HEK293 (cell line): Measurements from ENCODE around the gene MYRIP.

ENCODE experiments used
- CTCF ChIA-PET: fragments of 350-600 bp; formaldehyde crosslinking; extraction: SDS; loops from one replicate; lab custom pipeline; 2021; ENCODE audit warnings: antibody characterized with exemption; lab: Yijun Ruan, JAX
- POLR2A ChIA-PET: fragments of 300-600 bp; formaldehyde crosslinking; extraction: SDS; loops from one replicate; lab custom pipeline; 2020; ENCODE audit warnings: antibody characterized with exemption, inconsistent platforms; lab: Yijun Ruan, JAX
- H3K27ac ChIP-seq: fragments of 200-500 bp; sonication (Bioruptor generic); 2 replicates; pipeline ENCODE4 v1.5.1; 2014; ENCODE audit warnings: low read depth, low read length, control low read depth, inconsistent platforms; ENCODE audit errors: extremely low read depth
- H3K36me3 ChIP-seq, 2 experiments: fragments of 200-500 bp in 1 of 2; sonication (Bioruptor generic) in 1 of 2; 1 replicate in 1 of 2; 2 replicates in 1 of 2; pipeline ENCODE4 v1.5.1; 2014 to 2017; ENCODE audit warnings: inconsistent platforms in 2 of 2, low read length in 2 of 2; ENCODE audit not compliant: control insufficient read depth in 2 of 2, insufficient read depth in 1 of 2
- H3K4me1 ChIP-seq: fragments of 200-500 bp; sonication (Bioruptor generic); 2 replicates; pipeline ENCODE4 v1.5.1; 2014; ENCODE audit warnings: mild to moderate bottlenecking, low read length, inconsistent platforms; ENCODE audit not compliant: control insufficient read depth, insufficient read depth
- H3K4me3 ChIP-seq: 2 replicates; pipeline ENCODE4 v1.5.1; 2011; ENCODE audit warnings: low read depth, mild to moderate bottlenecking, control low read depth, low read length, moderate library complexity
- H3K9me3 ChIP-seq: fragments of 200-500 bp; sonication (Bioruptor generic); 2 replicates; pipeline ENCODE4 v1.5.1; 2014; ENCODE audit warnings: low read depth, low read length, inconsistent platforms; ENCODE audit not compliant: control insufficient read depth, insufficient read depth
- BCL11A ChIP-seq: fragments of 450-650 bp; formaldehyde crosslinking; IDR thresholded peaks from 2 replicates; pipeline ENCODE4 v1.5.1; 2016; ENCODE audit warnings: low read depth, missing biosample characterization, missing genetic modification characterization
- GLIS2 ChIP-seq: fragments of 450-650 bp; formaldehyde crosslinking; IDR thresholded peaks from 2 replicates; pipeline ENCODE4 v1.5.1; 2016; ENCODE audit warnings: missing biosample characterization, missing genetic modification characterization
- REPIN1 ChIP-seq: fragments of 450-650 bp; formaldehyde crosslinking; IDR thresholded peaks from 2 replicates; pipeline ENCODE4 v1.5.1; 2017; ENCODE audit warnings: missing biosample characterization, missing genetic modification characterization, low read depth
- SCRT1 ChIP-seq: fragments of 450-650 bp; formaldehyde crosslinking; IDR thresholded peaks from 2 replicates; pipeline ENCODE4 v1.5.1; 2016; ENCODE audit warnings: missing biosample characterization, missing genetic modification characterization, borderline replicate concordance
- SP3 ChIP-seq: fragments of 450-650 bp; formaldehyde crosslinking; IDR thresholded peaks from 2 replicates; pipeline ENCODE4 v1.5.1; 2016; ENCODE audit warnings: missing biosample characterization, missing genetic modification characterization
- TCF7L2 ChIP-seq: IDR thresholded peaks from 2 replicates; pipeline ENCODE4 v1.6.1; 2011; ENCODE audit warnings: low read depth, mild to moderate bottlenecking, inconsistent platforms, low read length, moderate library complexity, borderline replicate concordance
- WT1 ChIP-seq: fragments of 450-650 bp; formaldehyde crosslinking; IDR thresholded peaks from 2 replicates; pipeline ENCODE4 v1.5.1; 2016; ENCODE audit warnings: missing biosample characterization, missing genetic modification characterization
- ZBTB21 ChIP-seq: fragments of 450-650 bp; formaldehyde crosslinking; IDR thresholded peaks from 2 replicates; pipeline ENCODE4 v1.5.1; 2017; ENCODE audit warnings: missing biosample characterization, missing genetic modification characterization
- ZBTB6 ChIP-seq: fragments of 450-650 bp; formaldehyde crosslinking; IDR thresholded peaks from 2 replicates; pipeline ENCODE4 v1.5.1; 2017; ENCODE audit warnings: missing biosample characterization, missing genetic modification characterization
- ZIC2 ChIP-seq: fragments of 450-650 bp; formaldehyde crosslinking; IDR thresholded peaks from 2 replicates; pipeline ENCODE4 v1.5.1; 2016; ENCODE audit warnings: missing biosample characterization, missing genetic modification characterization
- ZNF112 ChIP-seq: fragments of 450-650 bp; formaldehyde crosslinking; IDR thresholded peaks from 2 replicates; pipeline ENCODE4 v1.5.0; 2017; ENCODE audit warnings: missing biosample characterization, missing genetic modification characterization
- ZNF157 ChIP-seq: fragments of 450-650 bp; formaldehyde crosslinking; IDR thresholded peaks from 2 replicates; pipeline ENCODE4 v1.5.1; 2016; ENCODE audit warnings: missing biosample characterization, missing genetic modification characterization
- ZNF174 ChIP-seq: fragments of 450-650 bp; formaldehyde crosslinking; IDR thresholded peaks from 2 replicates; pipeline ENCODE4 v1.5.0; 2017; ENCODE audit warnings: missing biosample characterization, mild to moderate bottlenecking, missing genetic modification characterization
- ZNF175 ChIP-seq: fragments of 450-650 bp; formaldehyde crosslinking; IDR thresholded peaks from 2 replicates; pipeline ENCODE4 v1.5.1; 2016; ENCODE audit warnings: missing biosample characterization, missing genetic modification characterization
- ZNF2 ChIP-seq: fragments of 450-650 bp; formaldehyde crosslinking; IDR thresholded peaks from 2 replicates; pipeline ENCODE4 v1.5.1; 2016; ENCODE audit warnings: missing biosample characterization, missing genetic modification characterization
- ZNF202 ChIP-seq: fragments of 450-650 bp; formaldehyde crosslinking; IDR thresholded peaks from 2 replicates; pipeline ENCODE4 v1.5.1; 2016; ENCODE audit warnings: missing biosample characterization, missing genetic modification characterization, borderline replicate concordance
- ZNF280D ChIP-seq: fragments of 450-650 bp; formaldehyde crosslinking; IDR thresholded peaks from 2 replicates; pipeline ENCODE4 v1.5.1; 2016; ENCODE audit warnings: missing biosample characterization, missing genetic modification characterization
- ZNF362 ChIP-seq: fragments of 450-650 bp; formaldehyde crosslinking; IDR thresholded peaks from 2 replicates; pipeline ENCODE4 v1.5.1; 2016; ENCODE audit warnings: missing biosample characterization, missing genetic modification characterization
- ZNF366 ChIP-seq: fragments of 450-650 bp; formaldehyde crosslinking; conservative IDR thresholded peaks from 2 replicates; pipeline ENCODE4 v1.5.1; 2016; ENCODE audit warnings: missing biosample characterization, missing genetic modification characterization
- ZNF37A ChIP-seq: fragments of 450-650 bp; IDR thresholded peaks from 2 replicates; pipeline ENCODE4 v1.5.1; 2018; ENCODE audit warnings: missing biosample characterization, missing genetic modification characterization
- ZNF391 ChIP-seq: fragments of 450-650 bp; formaldehyde crosslinking; IDR thresholded peaks from 2 replicates; pipeline ENCODE4 v1.5.1; 2016; ENCODE audit warnings: low read depth, missing biosample characterization, missing genetic modification characterization, borderline replicate concordance
- ZNF433 ChIP-seq: fragments of 450-650 bp; formaldehyde crosslinking; IDR thresholded peaks from 2 replicates; pipeline ENCODE4 v1.5.1; 2016; ENCODE audit warnings: missing biosample characterization, missing genetic modification characterization, low read depth
- ZNF501 ChIP-seq: fragments of 450-650 bp; formaldehyde crosslinking; IDR thresholded peaks from 2 replicates; pipeline ENCODE4 v1.5.1; 2016; ENCODE audit warnings: missing biosample characterization, missing genetic modification characterization
- ZNF529 ChIP-seq: fragments of 450-650 bp; formaldehyde crosslinking; IDR thresholded peaks from 2 replicates; pipeline ENCODE4 v1.5.1; 2017; ENCODE audit warnings: missing genetic modification characterization, missing biosample characterization; ENCODE audit not compliant: insufficient replicate concordance
- ZNF548 ChIP-seq: fragments of 450-650 bp; formaldehyde crosslinking; IDR thresholded peaks from 2 replicates; pipeline ENCODE4 v1.5.1; 2016; ENCODE audit warnings: missing biosample characterization, missing genetic modification characterization
- ZNF555 ChIP-seq: fragments of 450-650 bp; formaldehyde crosslinking; conservative IDR thresholded peaks from 2 replicates; pipeline ENCODE4 v1.5.1; 2017; ENCODE audit warnings: missing biosample characterization, mild to moderate bottlenecking, missing genetic modification characterization, inconsistent platforms
- ZNF654 ChIP-seq: fragments of 450-650 bp; formaldehyde crosslinking; IDR thresholded peaks from 2 replicates; pipeline ENCODE4 v1.5.1; 2016; ENCODE audit warnings: low read depth, missing biosample characterization, missing genetic modification characterization
- ZNF658 ChIP-seq: fragments of 450-650 bp; formaldehyde crosslinking; IDR thresholded peaks from 2 replicates; pipeline ENCODE4; 2016; ENCODE audit warnings: missing biosample characterization, missing genetic modification characterization
- ZNF704 ChIP-seq: fragments of 450-650 bp; formaldehyde crosslinking; IDR thresholded peaks from 2 replicates; pipeline ENCODE4 v1.5.1; 2016; ENCODE audit warnings: missing biosample characterization, missing genetic modification characterization
- ZNF768 ChIP-seq: fragments of 450-650 bp; formaldehyde crosslinking; IDR thresholded peaks from 2 replicates; pipeline ENCODE4 v1.5.1; 2018; ENCODE audit warnings: missing biosample characterization, mild to moderate bottlenecking, missing genetic modification characterization
- ZNF792 ChIP-seq: fragments of 450-650 bp; formaldehyde crosslinking; IDR thresholded peaks from 2 replicates; pipeline ENCODE4 v1.5.1; 2016; ENCODE audit warnings: missing biosample characterization, missing genetic modification characterization

Gene MYRIP

GRCh38 chr3:39781025-39781424, 28.4 kb upstream of the MYRIP start (continued):
- TF ChIP-seq ZNF768 (tag by site-specific recombination) (no peak), WT1 (tag by site-specific recombination) (no peak), TCF7L2 (no peak), ZNF202 (no peak), ZNF555 (tag by site-specific recombination) (no peak)

GRCh38 chr3:39781632-39782031, 27.8 kb upstream of the MYRIP start:
- TF ChIP-seq ZNF658 (tag by site-specific recombination) (no peak), ZNF362 (tag by site-specific recombination) (no peak), ZNF654 (tag by site-specific recombination) (no peak), ZNF501 (tag by site-specific recombination) (no peak), ZNF792 (no peak), ZBTB21 (no peak), ZNF548 (tag by site-specific recombination) (no peak), ZNF529 (tag by site-specific recombination) (no peak), SCRT1 (no peak), ZIC2 (no peak), ZNF112 (tag by site-specific recombination) (no peak), ZNF433 (tag by site-specific recombination) (no peak), BCL11A (tag by site-specific recombination) (no peak), ZNF37A (tag by site-specific recombination) (no peak), ZNF366 (tag by site-specific recombination) (no peak), REPIN1 (tag by site-specific recombination) (no peak), ZNF704 (tag by site-specific recombination) (no peak), ZNF174 (no peak), ZNF2 (tag by site-specific recombination) (no peak), GLIS2 (tag by site-specific recombination) (no peak)
- Histone ChIP-seq H3K36me3 (no peaks in the 10 kb centered on the region), H3K27ac (no peak overlapping the region), H3K4me3 (no peak overlapping the region), H3K4me1 (no peaks in the 10 kb centered on the region), H3K9me3 (no peaks in the 10 kb centered on the region)
- ChIA-PET POLR2A (no interaction called here), CTCF (no interaction called here)

GRCh38 chr3:39783680-39784079, 25.7 kb upstream of the MYRIP start:
- ChIA-PET POLR2A (no interaction called here), CTCF (no interaction called here)
- Histone ChIP-seq H3K4me3 (no peak overlapping the region), H3K4me1 (no peaks in the 10 kb centered on the region), H3K9me3 (no peaks in the 10 kb centered on the region), H3K27ac (no peak overlapping the region), H3K36me3 (no peaks in the 10 kb centered on the region)
- TF ChIP-seq ZNF157 (tag by site-specific recombination) (no peak), ZBTB6 (tag by site-specific recombination) (no peak), ZNF175 (tag by site-specific recombination) (no peak), ZNF501 (tag by site-specific recombination) (no peak), SP3 (tag by site-specific recombination) (no peak), ZNF391 (tag by site-specific recombination) (no peak), ZNF280D (tag by site-specific recombination) (no peak)
